Keratinocyte (primary cell): ENCODE results near the gene PES1. TPM values are rescaled to one million over a fixed set of nuclear protein-coding genes. Genes with fewer than 3 reads are reported as not detected.

Experiments used
- DNase-seq: peaks from one replicate; pipeline ENCODE4 v3.0.0-alpha.2; 2011; ENCODE audit warnings: low read depth, missing footprints, low spot score
- FAIRE-seq: peaks from 2 replicates; lab custom pipeline; 2011; peaks lifted over from hg19 to GRCh38; lab: Jason Lieb, UNC
- H2AFZ ChIP-seq: 2 replicates; pipeline ENCODE4 v1.6.0; 2012; ENCODE audit warnings: low read length, control low read depth, inconsistent platforms; ENCODE audit not compliant: control insufficient read depth
- H3K27ac ChIP-seq: 2 replicates; pipeline ENCODE4 v1.5.1; 2011; ENCODE audit warnings: low read length; ENCODE audit not compliant: control insufficient read depth, insufficient read depth
- H3K27me3 ChIP-seq: 3 replicates; pipeline ENCODE4 v1.6.0; 2011; ENCODE audit warnings: low read length; ENCODE audit not compliant: control insufficient read depth, insufficient read depth; ENCODE audit errors: extremely low read depth
- H3K36me3 ChIP-seq, 2 experiments: 2 replicates in 1 of 2; 3 replicates in 1 of 2; pipeline ENCODE4 v1.5.1; 2011; ENCODE audit warnings: low read length in 2 of 2, mild to moderate bottlenecking in 1 of 2; ENCODE audit not compliant: control insufficient read depth in 2 of 2, insufficient read depth in 2 of 2; ENCODE audit errors: extremely low read depth in 1 of 2
- H3K4me1 ChIP-seq: 3 replicates; pipeline ENCODE4 v1.5.1; 2011; ENCODE audit warnings: low read length; ENCODE audit not compliant: control insufficient read depth, insufficient read depth; ENCODE audit errors: extremely low read depth
- H3K4me2 ChIP-seq: 3 replicates; pipeline ENCODE4 v1.6.0; 2011; ENCODE audit warnings: low read depth, low read length; ENCODE audit not compliant: control insufficient read depth, insufficient read depth; ENCODE audit errors: extremely low read depth
- H3K4me3 ChIP-seq, 3 experiments: fragments of 200-600 bp in 1 of 3; sonication (generic) in 1 of 3; 2 replicates in 2 of 3; 3 replicates in 1 of 3; pipeline ENCODE4 v1.5.1; 2011 to 2016; ENCODE audit warnings: low read length in 3 of 3, mild to moderate bottlenecking in 3 of 3, control low read depth in 2 of 3, inconsistent platforms in 1 of 3, low read depth in 1 of 3, mixed read lengths in 1 of 3, mixed run types in 1 of 3, moderate library complexity in 1 of 3; ENCODE audit not compliant: control insufficient read depth in 2 of 3, insufficient read depth in 2 of 3; ENCODE audit errors: extremely low read depth in 1 of 3
- H3K79me2 ChIP-seq: 2 replicates; pipeline ENCODE4 v1.6.0; 2012; ENCODE audit warnings: low read length; ENCODE audit not compliant: control insufficient read depth, insufficient read depth
- H3K9ac ChIP-seq: 3 replicates; pipeline ENCODE4 v1.6.0; 2011; ENCODE audit warnings: low read length; ENCODE audit not compliant: control insufficient read depth, insufficient read depth; ENCODE audit errors: extremely low read depth
- H3K9me1 ChIP-seq: 3 replicates; pipeline ENCODE4 v1.6.0; 2011; ENCODE audit warnings: low read length; ENCODE audit not compliant: control insufficient read depth, insufficient read depth; ENCODE audit errors: extremely low read depth
- H3K9me3 ChIP-seq: 2 replicates; pipeline ENCODE4 v1.5.1; 2012; ENCODE audit warnings: low read depth, low read length; ENCODE audit not compliant: control insufficient read depth
- H4K20me1 ChIP-seq: 3 replicates; pipeline ENCODE4 v1.6.0; 2011; ENCODE audit warnings: low read length; ENCODE audit not compliant: control insufficient read depth, insufficient read depth; ENCODE audit errors: extremely low read depth
- EZH2 ChIP-seq: IDR thresholded peaks from one replicate; pipeline ENCODE4 v1.6.1; 2012; ENCODE audit warnings: inconsistent platforms, mild to moderate bottlenecking, low read length, moderate library complexity
- dilution Hi-C: fragments of 300-500 bp; cut with MboI; formaldehyde crosslinking; loops from one replicate; pipeline ENCODE4 v1.7.0; 2020; ENCODE audit warnings: low sequenced_read_pairs; ENCODE audit not compliant: extremely low pct_ligation_motif_present
- polyA plus RNA-seq, 5 experiments: library from polyadenylated mRNA; depleted of rRNA in 3 of 5; stranded (reverse) in 3 of 5; stranded (forward) in 1 of 5; unstranded in 1 of 5; fragments of >200 nt; gene quantifications; 1 replicate in 1 of 5; 2 replicates in 3 of 5; 3 replicates in 1 of 5; pipeline versions ENCODE4 v1.2.1 to v1.2.3, GENCODE V29; 2011 to 2012; ENCODE audit warnings: missing spikeins in 2 of 5, low read depth in 1 of 5, low replicate concordance in 1 of 5
- TF ChIP-seq, protein P1 (sequence below), 3 experiments: IDR thresholded peaks in 1 of 3; conservative IDR thresholded peaks in 1 of 3; optimal IDR thresholded peaks in 1 of 3; 2 replicates in 2 of 3; 3 replicates in 1 of 3; pipeline versions ENCODE3 to v1.5.1; 2011; ENCODE audit warnings: low read length in 3 of 3, mild to moderate bottlenecking in 3 of 3, moderate library complexity in 2 of 3, control low read depth in 1 of 3, inconsistent platforms in 1 of 3; ENCODE audit not compliant: insufficient read depth in 2 of 3; ENCODE audit errors: extremely low read depth in 1 of 3

PES1 gene
- polyA plus RNA-seq, 1 donor (not counting 4 experiments of a cell fraction or from before 2014, with no cell fraction given): 116 TPM

- dilution Hi-C loops: no loop called here
- no peak for FAIRE-seq
- no peaks in the 10 kb centered on the region for H3K36me3 ChIP-seq
Observed at GRCh38 chr22:30531651-30532608, 59.8 kb downstream of the PES1 start.

GRCh38 chr22:30526656-30527055 lies 65.1 kb downstream of the PES1 start:
- no peaks in the 10 kb centered on the region for H3K4me1 ChIP-seq
- no peaks in the 10 kb centered on the region for H3K9me3 ChIP-seq
- no peak overlapping the region for H3K4me3 ChIP-seq
- H3K9me1 ChIP-seq: no peaks in the 10 kb centered on the region
- no peak overlapping the region for H3K9ac ChIP-seq
- no peak overlapping the region for H3K27ac ChIP-seq
- DNase-seq (no peak), FAIRE-seq (no peak)
- H3K36me3 ChIP-seq: no peaks in the 10 kb centered on the region
- no peak overlapping the region for H2AFZ ChIP-seq
- no peaks in the 10 kb centered on the region for H3K79me2 ChIP-seq
- dilution Hi-C loops: no loop called here
- peaks cover 10% of the 10 kb centered on the region for H3K27me3 ChIP-seq
- H3K4me2 ChIP-seq: no peak overlapping the region
- TF ChIP-seq, protein P1, sequence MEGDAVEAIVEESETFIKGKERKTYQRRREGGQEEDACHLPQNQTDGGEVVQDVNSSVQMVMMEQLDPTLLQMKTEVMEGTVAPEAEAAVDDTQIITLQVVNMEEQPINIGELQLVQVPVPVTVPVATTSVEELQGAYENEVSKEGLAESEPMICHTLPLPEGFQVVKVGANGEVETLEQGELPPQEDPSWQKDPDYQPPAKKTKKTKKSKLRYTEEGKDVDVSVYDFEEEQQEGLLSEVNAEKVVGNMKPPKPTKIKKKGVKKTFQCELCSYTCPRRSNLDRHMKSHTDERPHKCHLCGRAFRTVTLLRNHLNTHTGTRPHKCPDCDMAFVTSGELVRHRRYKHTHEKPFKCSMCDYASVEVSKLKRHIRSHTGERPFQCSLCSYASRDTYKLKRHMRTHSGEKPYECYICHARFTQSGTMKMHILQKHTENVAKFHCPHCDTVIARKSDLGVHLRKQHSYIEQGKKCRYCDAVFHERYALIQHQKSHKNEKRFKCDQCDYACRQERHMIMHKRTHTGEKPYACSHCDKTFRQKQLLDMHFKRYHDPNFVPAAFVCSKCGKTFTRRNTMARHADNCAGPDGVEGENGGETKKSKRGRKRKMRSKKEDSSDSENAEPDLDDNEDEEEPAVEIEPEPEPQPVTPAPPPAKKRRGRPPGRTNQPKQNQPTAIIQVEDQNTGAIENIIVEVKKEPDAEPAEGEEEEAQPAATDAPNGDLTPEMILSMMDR (optimal IDR thresholded peaks at IDR 0.05 in 1 of 3, IDR thresholded peaks at IDR 0.05 in 1 of 3, conservative IDR thresholded peaks at IDR 0.05 in 1 of 3; ENCODE audit: extremely low read depth in 1 of 3, insufficient read depth in 2 of 3, low read length in 3 of 3): no peak
- TF ChIP-seq EZH2: no peak
- H4K20me1 ChIP-seq: peaks cover 3% of the 10 kb centered on the region

More at GRCh38 chr22:30531651-30532608, 59.8 kb downstream of the PES1 start:
- H2AFZ ChIP-seq: no peak overlapping the region
- no peaks in the 10 kb centered on the region for H3K9me3 ChIP-seq
- no peaks in the 10 kb centered on the region for H3K4me1 ChIP-seq
- H4K20me1 ChIP-seq: no peaks in the 10 kb centered on the region
- no peaks in the 10 kb centered on the region for H3K27me3 ChIP-seq
- H3K4me2 ChIP-seq: no peak overlapping the region
- TF ChIP-seq EZH2: no peak
- TF ChIP-seq, protein P1 (optimal IDR thresholded peaks at IDR 0.05 in 1 of 3, IDR thresholded peaks at IDR 0.05 in 1 of 3, conservative IDR thresholded peaks at IDR 0.05 in 1 of 3; ENCODE audit: extremely low read depth in 1 of 3, insufficient read depth in 2 of 3, low read length in 3 of 3): no peak
- no peak for DNase-seq
- H3K27ac ChIP-seq: no peak overlapping the region
- H3K4me3 ChIP-seq: no peak overlapping the region
- H3K9me1 ChIP-seq: no peaks in the 10 kb centered on the region
- H3K9ac ChIP-seq: no peak overlapping the region
- H3K79me2 ChIP-seq: no peaks in the 10 kb centered on the region

Other genes starting within 250 kb of the PES1 start
- 17.9 to 63.6 TPM (median 34.2 TPM) in 3 replicates for gene SF3A1, start 235.0 kb downstream of the PES1 start, polyA plus RNA-seq
- gene CCDC157, start 234.9 kb downstream of the PES1 start, polyA plus RNA-seq: 1.3 to 2.2 TPM (median 1.6 TPM) in 3 replicates
- gene RNF215, start 204.5 kb downstream of the PES1 start, polyA plus RNA-seq: 5.1 to 17.0 TPM (median 8.3 TPM) in 3 replicates
- gene SEC14L2, start 194.9 kb downstream of the PES1 start, polyA plus RNA-seq: 103 to 146 TPM (median 129 TPM) in 3 replicates
- gene MTFP1, start 166.1 kb downstream of the PES1 start, polyA plus RNA-seq: 5.7 to 13.7 TPM (median 8.4 TPM) in 3 replicates
- not detected in 3 replicates for gene SEC14L3, start 119.9 kb downstream of the PES1 start, polyA plus RNA-seq
- gene SEC14L4, start 86.2 kb downstream of the PES1 start, polyA plus RNA-seq: 0.05 to 0.08 TPM (median 0.06 TPM) in 3 replicates
- 0.10 TPM in 1 of 3 replicates, not detected in the others for gene SEC14L6, start 45.2 kb downstream of the PES1 start, polyA plus RNA-seq
- not detected in 3 replicates for gene GAL3ST1, start 17.2 kb downstream of the PES1 start, polyA plus RNA-seq
- 0.88 to 1.2 TPM (median 1.2 TPM) in 3 replicates for gene TCN2, start 15.3 kb upstream of the PES1 start, polyA plus RNA-seq
- 2.3 to 3.5 TPM (median 2.5 TPM) in 3 replicates for gene SLC35E4, start 43.9 kb upstream of the PES1 start, polyA plus RNA-seq
- gene DUSP18, start 76.0 kb upstream of the PES1 start, polyA plus RNA-seq: 12.6 to 21.1 TPM (median 17.9 TPM) in 3 replicates
- gene OSBP2, start 103.0 kb upstream of the PES1 start, polyA plus RNA-seq: 2.0 to 4.2 TPM (median 3.0 TPM) in 3 replicates